ENCODE measurements around the gene TRIM72. TPM values are rescaled to one million over a fixed set of nuclear protein-coding genes. Genes with fewer than 3 reads are reported as not detected.

Gene TRIM72
- total RNA-seq, 4 donors from 2014 or later = under 0.01 to 0.60 (median 0.21) TPM; not detected in 1

- no peaks in the 10 kb centered on the region for H3K9me3 ChIP-seq
- no peak overlapping the region for H3K4me3 ChIP-seq
- no peak overlapping the region for H3K27ac ChIP-seq
- H3K27me3 ChIP-seq = no peaks in the 10 kb centered on the region
- TF ChIP-seq POLR2A (IDR thresholded peaks at IDR 0.05) (no peak), CTCF (IDR thresholded peaks at IDR 0.05) (no peak), EP300 (IDR thresholded peaks at IDR 0.05) (no peak)
- no peaks in the 10 kb centered on the region for H3K36me3 ChIP-seq
- no peaks in the 10 kb centered on the region for H3K4me1 ChIP-seq
- no peak for DNase-seq (ENCODE audit: low spot score in 2 of 2)
- WGBS, 2 donors = 84 to 89% methylated on average over 3 of the region's 3 CpGs
These were observed 32.4 kb downstream of the TRIM72 start for GRCh38 chr16:31246296-31246695.

GRCh38 chr16:31248344-31248743, 34.4 kb downstream of the TRIM72 start:
- no peak overlapping the region for H3K27ac ChIP-seq
- no peaks in the 10 kb centered on the region for H3K9me3 ChIP-seq
- no peaks in the 10 kb centered on the region for H3K36me3 ChIP-seq
- H3K4me3 ChIP-seq = no peak overlapping the region
- 58 to 63% methylated on average over 5 of the region's 5 CpGs for WGBS, 2 donors
- no peak for TF ChIP-seq POLR2A (IDR thresholded peaks at IDR 0.05)
- no peak for TF ChIP-seq EP300 (IDR thresholded peaks at IDR 0.05)
- no peak for TF ChIP-seq CTCF (IDR thresholded peaks at IDR 0.05)
- no peak for DNase-seq (ENCODE audit: low spot score in 2 of 2)
- no peaks in the 10 kb centered on the region for H3K27me3 ChIP-seq
- no peaks in the 10 kb centered on the region for H3K4me1 ChIP-seq

- H3K27me3 ChIP-seq = no peaks in the 10 kb centered on the region
- no peak overlapping the region for H3K4me3 ChIP-seq
- no peak overlapping the region for H3K27ac ChIP-seq
- DNase-seq (ENCODE audit: low spot score in 2 of 2) = no peak
- H3K36me3 ChIP-seq = no peaks in the 10 kb centered on the region
- WGBS, 2 donors = 82 to 91% methylated on average over 7 of the region's 7 CpGs
- no peak for TF ChIP-seq EP300 (IDR thresholded peaks at IDR 0.05)
- no peak for TF ChIP-seq POLR2A (IDR thresholded peaks at IDR 0.05)
- TF ChIP-seq CTCF (IDR thresholded peaks at IDR 0.05) = no peak
- H3K9me3 ChIP-seq = no peaks in the 10 kb centered on the region
- no peaks in the 10 kb centered on the region for H3K4me1 ChIP-seq
These were observed 37.0 kb downstream of the TRIM72 start for GRCh38 chr16:31250782-31251384.

GRCh38 chr16:31251435-31251834, 37.5 kb downstream of the TRIM72 start:
- TF ChIP-seq EP300 (IDR thresholded peaks at IDR 0.05) = no peak
- no peak for TF ChIP-seq POLR2A (IDR thresholded peaks at IDR 0.05)
- TF ChIP-seq CTCF (IDR thresholded peaks at IDR 0.05) = no peak
- Histone ChIP-seq H3K27ac (no peak overlapping the region), H3K36me3 (no peaks in the 10 kb centered on the region), H3K4me3 (no peak overlapping the region), H3K4me1 (no peaks in the 10 kb centered on the region), H3K27me3 (no peaks in the 10 kb centered on the region), H3K9me3 (no peaks in the 10 kb centered on the region)
- WGBS, 2 donors = 95 to 99% methylated on average over 5 of the region's 5 CpGs
- DNase-seq (ENCODE audit: low spot score in 2 of 2) = no peak

GRCh38 chr16:31253642-31254045, 39.7 kb downstream of the TRIM72 start:
- H3K4me3 ChIP-seq = no peak overlapping the region
- H3K9me3 ChIP-seq = no peaks in the 10 kb centered on the region
- no peaks in the 10 kb centered on the region for H3K27me3 ChIP-seq
- H3K27ac ChIP-seq = no peak overlapping the region
- peak in 1 of 2 donors; percentile 28 for DNase-seq (ENCODE audit: low spot score in 2 of 2)
- no peaks in the 10 kb centered on the region for H3K36me3 ChIP-seq
- WGBS, 2 donors = 30 to 36% methylated on average over 5 of the region's 5 CpGs
- TF ChIP-seq CTCF (IDR thresholded peaks at IDR 0.05) (no peak), POLR2A (IDR thresholded peaks at IDR 0.05) (no peak), EP300 (IDR thresholded peaks at IDR 0.05) (peak in 1 of 2 donors; percentile 15)
- no peaks in the 10 kb centered on the region for H3K4me1 ChIP-seq
